ENCODE data around the gene LY6G6F.

LY6G6F gene

DNA sequence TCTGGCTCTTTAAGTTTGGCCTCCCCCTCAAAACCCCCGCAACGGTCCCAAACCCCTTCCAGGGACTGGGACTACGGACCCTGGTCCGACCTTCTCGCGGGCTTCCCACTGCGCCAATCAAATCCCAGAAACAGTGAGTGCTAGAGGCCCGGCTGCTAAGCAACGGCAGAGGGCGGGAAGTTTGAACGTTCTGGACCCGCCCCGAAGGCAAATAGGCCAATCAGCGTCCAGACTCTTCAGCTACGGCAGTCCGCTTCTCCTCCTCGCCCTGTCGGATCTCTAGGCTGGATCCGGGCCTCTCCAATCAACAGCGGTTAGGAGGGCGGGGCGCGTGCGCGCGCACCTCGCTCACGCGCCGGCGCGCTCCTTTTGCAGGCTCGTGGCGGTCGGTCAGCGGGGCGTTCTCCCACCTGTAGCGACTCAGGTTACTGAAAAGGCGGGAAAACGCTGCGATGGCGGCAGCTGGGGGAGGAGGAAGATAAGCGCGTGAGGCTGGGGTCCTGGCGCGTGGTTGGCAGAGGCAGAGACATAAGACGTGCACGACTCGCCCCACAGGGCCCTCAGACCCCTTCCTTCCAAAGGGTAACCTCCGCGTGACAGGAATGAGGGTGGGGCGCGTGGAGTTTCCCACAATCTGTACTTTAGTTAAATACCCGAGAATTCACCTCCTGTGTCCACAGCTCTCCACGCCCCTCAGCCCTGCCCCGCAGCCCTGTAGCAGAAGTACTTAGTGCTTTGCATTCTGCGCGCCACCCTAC is 33.2 kb downstream of the LY6G6F start, which contains the start of gene MSH5:
Gene MSH5, plus strand, starts transcription at position 367 of the 758 bp plus-strand sequence. CDS start 462 bp downstream, outside the sequence.
- peak; percentile 98 for DNase-seq (ENCODE audit: low spot score)

DNA sequence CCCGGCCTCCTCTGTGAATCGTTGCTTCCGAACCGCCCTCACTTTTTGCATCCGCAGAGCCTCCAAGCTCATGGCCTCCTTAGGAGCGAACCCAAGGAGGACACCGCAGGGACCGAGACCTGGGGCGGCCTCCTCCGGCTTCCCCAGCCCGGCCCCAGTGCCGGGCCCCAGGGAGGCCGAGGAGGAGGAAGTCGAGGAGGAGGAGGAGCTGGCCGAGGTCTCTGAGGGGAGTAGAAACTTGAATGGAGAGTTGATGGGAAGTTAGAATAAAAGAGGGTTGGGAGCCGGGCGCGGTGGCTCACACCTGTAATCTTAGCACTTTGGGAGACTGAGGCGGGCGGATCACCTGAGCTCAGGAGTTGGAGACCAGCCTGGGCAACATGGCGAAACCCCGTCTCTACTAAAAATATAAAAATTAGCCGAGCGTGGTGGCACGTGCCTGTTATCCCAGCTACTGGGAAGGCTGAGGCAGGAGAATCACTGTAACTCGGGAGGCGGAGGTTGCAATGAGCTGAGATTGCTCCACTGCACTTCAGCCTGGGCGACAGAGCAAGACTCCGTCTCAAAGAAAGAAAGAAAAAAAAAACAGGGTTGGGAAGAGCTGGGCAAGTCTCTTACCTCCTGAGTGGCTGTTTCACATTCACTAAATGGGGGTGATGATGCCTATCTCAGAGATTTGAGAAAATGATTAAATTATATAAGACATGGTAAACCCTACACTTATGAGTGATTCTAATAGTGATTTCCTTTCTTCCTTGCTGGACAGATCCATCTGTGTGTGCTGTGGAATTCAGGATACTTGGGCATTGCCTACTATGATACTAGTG is 33.9 kb downstream of the LY6G6F start:
- DNase-seq (ENCODE audit: low spot score), result no peak

DNA sequence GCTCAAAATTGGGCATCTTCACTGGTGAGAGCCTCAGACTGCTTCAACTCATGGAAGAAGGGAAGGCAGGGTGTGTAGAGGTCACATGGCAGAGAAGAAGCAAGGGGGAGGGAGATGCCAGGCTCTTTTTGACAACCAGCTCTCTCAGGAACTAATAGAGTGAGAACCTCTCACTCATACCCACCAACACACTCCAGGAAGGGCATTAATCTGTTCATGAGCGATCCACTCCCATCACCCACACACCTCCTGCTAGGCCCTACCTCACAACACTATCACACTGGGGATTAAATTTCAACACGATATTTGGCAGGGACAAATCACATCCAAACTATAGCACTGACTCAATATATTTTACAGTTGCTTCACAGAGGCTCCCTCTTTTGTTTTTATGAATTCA is 35.1 kb downstream of the LY6G6F start:
- DNase-seq (ENCODE audit: low spot score), result no peak

GRCh38 chr6:31742894-31743293 is 36.2 kb downstream of the LY6G6F start:
- no peak for DNase-seq (ENCODE audit: low spot score)

- DNase-seq (ENCODE audit: low spot score), result no peak
Measured at GRCh38 chr6:31744422-31744821, 37.8 kb downstream of the LY6G6F start.

DNA sequence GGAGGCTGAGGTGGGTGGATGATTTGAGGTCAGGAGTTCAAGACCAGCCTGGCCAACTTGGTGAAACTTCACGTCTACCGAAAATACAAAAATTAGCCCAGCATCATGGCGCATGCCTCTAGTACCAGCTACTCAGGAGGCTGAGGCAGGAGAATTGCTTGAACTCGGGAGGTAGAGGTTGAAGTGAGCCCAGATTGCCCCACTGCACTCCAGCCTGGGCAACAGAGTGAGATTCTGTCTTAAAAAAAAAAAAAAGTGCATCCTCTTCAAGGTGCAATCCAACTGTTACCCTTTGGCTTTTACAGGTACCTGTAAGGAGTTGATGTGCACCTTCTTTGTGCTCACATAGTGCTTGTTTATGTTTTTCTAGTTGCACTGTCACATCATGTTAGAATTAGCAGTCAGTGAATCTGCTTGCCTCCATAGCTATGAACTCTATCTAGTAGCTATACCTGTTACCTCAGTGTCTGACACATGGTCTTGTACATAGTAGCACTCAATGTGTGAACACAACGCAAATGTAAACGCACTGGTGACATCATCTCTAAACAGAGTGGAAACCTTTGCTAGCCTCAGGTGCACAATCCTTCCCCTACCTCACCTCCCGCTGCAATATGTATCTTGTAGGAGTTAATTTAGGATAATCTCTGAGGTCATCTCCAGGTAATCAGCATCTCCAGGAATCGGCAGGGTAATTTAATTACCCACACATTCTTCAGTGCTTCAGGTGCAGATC is 42.8 kb downstream of the LY6G6F start:
- DNase-seq (ENCODE audit: low spot score), result no peak

DNA sequence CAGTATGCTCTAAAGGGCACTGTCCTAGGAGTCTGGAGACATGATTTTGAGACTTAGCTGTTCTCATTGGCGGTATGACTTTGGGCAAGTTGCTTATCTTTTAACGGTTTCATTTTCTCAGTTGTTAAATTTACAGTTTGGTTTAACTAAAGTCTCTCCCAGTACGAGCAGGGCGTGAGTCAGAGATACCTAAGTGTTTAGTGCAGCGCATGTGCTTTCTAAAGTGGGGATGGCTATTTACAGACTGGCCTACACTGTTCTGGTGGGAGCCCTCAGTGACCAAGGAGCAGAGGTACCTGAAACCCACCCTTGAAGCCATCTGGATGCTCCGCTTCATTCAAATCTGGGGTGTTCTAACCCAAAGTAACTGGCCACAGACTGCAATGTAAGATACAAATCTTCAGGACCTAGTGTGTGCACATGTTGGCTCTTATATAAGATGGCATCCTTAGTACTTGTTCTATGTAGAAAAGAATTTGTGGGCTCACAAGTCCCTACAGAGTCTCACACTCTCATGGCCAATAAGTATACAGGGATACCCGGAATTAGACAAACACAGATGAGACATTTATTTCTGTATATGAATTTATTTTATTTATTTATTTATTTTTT is 43.9 kb downstream of the LY6G6F start:
- DNase-seq (ENCODE audit: low spot score), result no peak

DNA sequence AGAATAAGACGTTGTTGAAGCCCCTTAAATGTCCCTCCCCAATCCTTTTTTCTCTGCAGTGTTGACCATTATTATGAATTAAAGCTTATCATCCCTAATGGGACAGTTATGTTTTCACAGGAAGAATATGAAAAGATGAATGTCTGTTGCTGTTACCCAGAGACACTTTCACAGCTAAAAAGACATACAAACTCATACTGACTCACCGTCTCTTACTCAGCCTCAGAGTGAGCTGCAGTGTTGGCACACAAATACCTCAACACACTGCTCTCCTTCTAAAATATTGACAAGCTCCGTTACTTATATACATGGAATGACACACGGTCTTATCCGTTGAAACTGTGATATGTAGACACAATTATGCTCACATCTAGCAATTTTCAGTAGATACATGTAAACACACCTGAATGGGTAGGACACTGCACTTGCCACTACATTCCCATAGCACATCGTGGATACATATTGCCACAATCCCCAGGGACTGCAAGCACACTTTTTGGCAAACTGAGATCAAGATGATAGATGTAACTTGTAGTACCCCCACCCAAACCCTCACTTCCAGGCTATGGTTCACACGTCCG is 46.2 kb downstream of the LY6G6F start:
- peak; percentile 66 for DNase-seq (ENCODE audit: low spot score)

DNA sequence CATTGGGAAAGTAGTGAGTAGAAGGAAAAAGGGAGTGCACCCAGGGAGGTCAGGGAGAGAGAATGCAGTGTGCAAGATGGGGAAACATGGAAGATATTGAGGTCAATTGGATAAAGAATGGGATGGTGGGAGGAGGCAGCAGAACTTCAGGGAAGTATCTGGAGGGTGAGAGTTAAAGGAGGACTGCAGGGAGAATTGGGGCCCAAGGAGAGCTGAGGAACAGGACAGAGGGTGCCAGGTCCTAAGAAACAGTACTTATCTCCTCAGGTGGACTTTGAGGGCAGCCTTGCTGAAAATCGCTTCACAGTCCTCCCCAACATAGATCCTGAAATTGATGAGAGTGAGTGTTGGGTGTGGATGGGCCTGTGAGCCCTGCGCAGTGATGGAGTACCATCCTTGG is 51.6 kb downstream of the LY6G6F start:
- DNase-seq (ENCODE audit: low spot score), result no peak
